ENCODE data around the gene NT5C1A.

NT5C1A gene

GRCh38 chr1:39657923-39658485 lies 13.9 kb downstream of the NT5C1A start:
- peak; percentile 67 for DNase-seq

- no peak for DNase-seq
Measured at GRCh38 chr1:39657402-39657801, 14.5 kb downstream of the NT5C1A start.

GRCh38 chr1:39656391-39656790 lies 15.5 kb downstream of the NT5C1A start:
- no peak for DNase-seq

GRCh38 chr1:39655578-39656268 lies 16.2 kb downstream of the NT5C1A start:
- DNase-seq: no peak

- no peak for DNase-seq
Measured at GRCh38 chr1:39654291-39654690, 17.6 kb downstream of the NT5C1A start.

GRCh38 chr1:39653546-39654031 lies 18.3 kb downstream of the NT5C1A start:
- peak; percentile 82 for DNase-seq

GRCh38 chr1:39652554-39652953 lies 19.4 kb downstream of the NT5C1A start:
- DNase-seq: no peak

GRCh38 chr1:39652105-39652504 lies 19.8 kb downstream of the NT5C1A start:
- no peak for DNase-seq

GRCh38 chr1:39650431-39650830 lies 21.5 kb downstream of the NT5C1A start:
- no peak for DNase-seq

- no peak for DNase-seq
Measured at GRCh38 chr1:39649636-39650185, 22.2 kb downstream of the NT5C1A start.

- no peak for DNase-seq
Measured at GRCh38 chr1:39648496-39648895, 23.4 kb downstream of the NT5C1A start.

GRCh38 chr1:39647247-39647646 lies 24.7 kb downstream of the NT5C1A start:
- DNase-seq: no peak

GRCh38 chr1:39646232-39647081 lies 25.4 kb downstream of the NT5C1A start:
- DNase-seq: no peak

GRCh38 chr1:39645411-39646043 lies 26.4 kb downstream of the NT5C1A start:
- no peak for DNase-seq

- no peak for DNase-seq
Measured at GRCh38 chr1:39643705-39644104, 28.2 kb downstream of the NT5C1A start.

- no peak for DNase-seq
Measured at GRCh38 chr1:39642796-39643195, 29.1 kb downstream of the NT5C1A start.

- no peak for DNase-seq
Measured at GRCh38 chr1:39640861-39641260, 31.0 kb downstream of the NT5C1A start.

- DNase-seq: peak; percentile 52
Measured at GRCh38 chr1:39639305-39640130, 32.4 kb downstream of the NT5C1A start, which contains the start of gene HEYL. Gene HEYL (minus strand): TSS chr1:39639643. CDS start chr1:39639625, 18 bp downstream.

- DNase-seq: no peak
Measured at GRCh38 chr1:39638965-39639304, 33.0 kb downstream of the NT5C1A start.

GRCh38 chr1:39637361-39637760 lies 34.5 kb downstream of the NT5C1A start:
- DNase-seq: no peak

- DNase-seq: no peak
Measured at GRCh38 chr1:39635871-39636210, 36.1 kb downstream of the NT5C1A start.

- DNase-seq: no peak
Measured at GRCh38 chr1:39635205-39635870, 36.6 kb downstream of the NT5C1A start.
